Retinal pigment epithelial cell (primary cell): Measurements from ENCODE around the gene ZNF175.

Source experiments
- DNase-seq: peaks from one replicate; pipeline ENCODE4 v3.0.0-alpha.2; 2010; ENCODE audit warnings: low read depth
- H3K4me3 ChIP-seq: 2 replicates; pipeline ENCODE4 v1.5.1; 2011; ENCODE audit warnings: mild to moderate bottlenecking, low read length, control low read depth, moderate library complexity
- TF ChIP-seq, protein P1 (sequence below): conservative IDR thresholded peaks from 2 replicates; pipeline ENCODE4 v1.5.1; 2011; ENCODE audit warnings: low read depth, low read length, control low read depth, inconsistent platforms

Gene ZNF175

DNA sequence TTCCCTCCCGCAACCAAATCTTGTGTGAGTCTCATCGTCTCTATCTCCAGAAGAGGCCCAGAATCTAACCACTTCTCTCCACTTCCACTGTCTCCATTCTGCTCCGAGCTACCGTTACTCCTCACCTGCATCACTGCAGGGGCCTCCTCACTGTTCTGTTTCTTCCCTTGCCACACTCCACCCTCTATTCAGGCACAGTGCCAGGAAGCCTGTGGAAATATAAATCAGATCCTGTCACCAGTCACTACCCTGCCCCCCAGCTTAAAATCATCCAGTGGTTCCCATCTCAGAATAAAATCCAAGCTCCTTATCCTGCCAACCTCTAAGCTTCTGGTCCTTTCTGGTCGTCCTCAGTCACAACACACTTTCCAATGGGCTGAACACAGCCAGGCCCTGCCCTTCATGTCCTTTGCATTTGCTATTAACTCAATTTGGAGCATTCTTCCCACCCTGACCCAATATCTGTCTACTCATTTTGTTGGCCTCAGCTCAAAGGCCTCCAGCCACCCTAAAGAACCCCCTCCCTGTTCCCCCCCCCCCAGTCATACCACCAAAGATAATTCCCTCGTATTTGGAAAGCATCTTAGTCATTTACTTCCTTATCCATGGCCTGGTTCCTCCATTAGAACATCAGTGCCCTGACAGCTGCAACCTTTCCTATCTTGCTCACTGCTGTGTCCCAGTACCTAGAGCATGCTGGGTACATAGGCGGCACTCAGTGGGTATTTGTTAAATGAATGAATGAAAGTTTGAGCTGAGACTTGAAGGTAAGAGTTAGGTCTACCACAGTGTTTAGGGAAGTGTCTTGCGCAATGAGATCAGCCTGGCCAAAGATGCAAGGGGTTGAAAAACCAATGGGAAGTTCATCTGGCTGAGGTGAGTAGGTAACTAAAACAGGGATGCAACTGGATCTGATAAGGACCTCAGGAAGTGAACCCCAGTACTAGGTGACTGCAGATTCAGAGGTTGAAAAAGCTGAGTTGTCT, 24.4 kb downstream of the ZNF175 start:
- DNase-seq, result no peak
- TF ChIP-seq, protein P1, sequence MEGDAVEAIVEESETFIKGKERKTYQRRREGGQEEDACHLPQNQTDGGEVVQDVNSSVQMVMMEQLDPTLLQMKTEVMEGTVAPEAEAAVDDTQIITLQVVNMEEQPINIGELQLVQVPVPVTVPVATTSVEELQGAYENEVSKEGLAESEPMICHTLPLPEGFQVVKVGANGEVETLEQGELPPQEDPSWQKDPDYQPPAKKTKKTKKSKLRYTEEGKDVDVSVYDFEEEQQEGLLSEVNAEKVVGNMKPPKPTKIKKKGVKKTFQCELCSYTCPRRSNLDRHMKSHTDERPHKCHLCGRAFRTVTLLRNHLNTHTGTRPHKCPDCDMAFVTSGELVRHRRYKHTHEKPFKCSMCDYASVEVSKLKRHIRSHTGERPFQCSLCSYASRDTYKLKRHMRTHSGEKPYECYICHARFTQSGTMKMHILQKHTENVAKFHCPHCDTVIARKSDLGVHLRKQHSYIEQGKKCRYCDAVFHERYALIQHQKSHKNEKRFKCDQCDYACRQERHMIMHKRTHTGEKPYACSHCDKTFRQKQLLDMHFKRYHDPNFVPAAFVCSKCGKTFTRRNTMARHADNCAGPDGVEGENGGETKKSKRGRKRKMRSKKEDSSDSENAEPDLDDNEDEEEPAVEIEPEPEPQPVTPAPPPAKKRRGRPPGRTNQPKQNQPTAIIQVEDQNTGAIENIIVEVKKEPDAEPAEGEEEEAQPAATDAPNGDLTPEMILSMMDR, result no peak
- peak overlapping the region; percentile 58 for H3K4me3 ChIP-seq

DNA sequence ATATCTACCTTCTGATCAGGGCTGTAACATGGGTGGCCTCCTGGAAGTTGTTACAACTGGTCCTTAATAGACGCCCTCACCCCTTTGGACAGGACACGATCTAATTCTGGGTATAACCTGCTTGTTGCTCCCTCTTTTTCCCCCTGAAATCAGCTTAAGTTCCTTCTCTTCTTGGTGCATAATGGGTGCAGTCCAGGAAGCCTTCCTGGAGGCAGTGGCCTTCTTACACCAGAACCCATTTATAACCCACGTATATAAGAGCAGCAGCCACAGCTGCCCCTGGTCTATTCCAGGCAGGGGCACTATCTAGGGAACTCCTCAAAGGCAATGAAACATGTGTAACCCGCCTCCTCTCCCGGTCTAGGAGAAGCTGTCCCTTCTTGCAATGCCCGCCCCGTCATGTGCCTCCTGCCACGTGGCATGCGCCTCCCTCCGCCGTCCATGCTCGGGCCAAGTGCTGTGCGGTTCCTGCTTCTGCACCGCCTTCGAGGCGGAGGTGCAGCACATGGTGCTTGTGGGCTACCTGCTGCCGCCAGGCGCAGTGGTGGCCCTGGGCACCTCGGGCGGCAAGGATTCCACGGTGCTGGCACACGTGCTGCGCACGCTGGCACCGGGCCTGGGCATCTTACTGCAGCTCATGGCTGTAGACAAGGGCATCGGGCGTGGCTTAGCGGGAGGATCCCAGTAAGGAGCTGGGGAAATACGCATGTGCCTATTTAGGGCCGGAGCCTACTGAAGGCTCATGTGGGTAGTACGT, 27.3 kb downstream of the ZNF175 start:
- DNase-seq, result no peak
- TF ChIP-seq, protein P1, result no peak
- H3K4me3 ChIP-seq, result no peak overlapping the region

DNA sequence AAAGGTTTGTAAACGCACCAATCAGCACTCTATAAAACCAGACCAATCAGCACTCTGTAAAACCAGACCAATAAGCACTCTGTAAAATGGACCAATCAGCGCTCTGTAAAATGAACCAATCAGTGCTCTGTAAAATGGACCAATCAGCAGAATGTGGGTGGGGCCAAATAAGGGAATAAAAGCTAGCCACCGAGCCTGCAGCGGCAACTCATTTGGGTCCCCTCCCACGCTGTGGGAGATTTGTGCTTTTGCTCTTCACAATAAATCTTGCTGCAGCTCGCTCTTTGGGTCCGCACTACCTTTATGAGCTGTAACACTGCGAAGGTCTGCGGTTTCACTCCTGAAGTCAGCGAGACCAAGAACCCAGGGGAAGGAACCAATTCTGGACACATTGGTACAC, 28.0 kb downstream of the ZNF175 start:
- no peak overlapping the region for H3K4me3 ChIP-seq
- DNase-seq, result no peak
- TF ChIP-seq, protein P1, result no peak

DNA sequence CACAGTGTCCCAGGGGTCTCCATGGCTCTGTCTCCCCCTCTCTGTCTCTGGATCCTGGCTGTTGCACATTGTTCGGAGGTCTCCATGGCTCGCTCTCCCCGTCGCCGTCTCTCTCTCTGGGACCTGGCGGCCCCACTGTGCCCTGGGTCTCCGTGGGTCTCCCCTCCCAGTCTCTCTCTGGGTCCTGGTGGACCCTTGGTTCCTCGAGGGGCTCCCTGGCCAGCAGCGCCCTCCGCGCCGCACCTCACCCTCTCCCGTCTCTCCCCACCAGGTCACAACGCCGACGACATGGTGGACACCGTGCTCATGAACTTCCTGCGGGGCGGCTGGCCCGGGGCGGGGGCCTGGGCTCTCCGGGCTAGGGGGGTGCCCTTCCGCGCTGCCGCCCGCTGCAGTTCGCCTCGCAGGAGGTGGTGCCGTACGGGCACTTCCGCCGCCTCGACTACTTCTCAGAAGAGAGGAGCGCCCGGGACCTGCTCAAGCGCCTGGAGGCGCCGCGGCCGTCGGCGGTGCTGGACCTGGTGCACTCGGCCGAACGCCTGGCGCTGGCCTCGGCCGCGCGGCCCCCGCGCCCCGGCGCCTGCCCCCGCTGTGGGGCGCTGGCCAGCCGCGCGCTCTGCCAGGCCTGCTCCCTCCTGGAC, 30.0 kb downstream of the ZNF175 start:
- TF ChIP-seq, protein P1, result no peak
- no peak for DNase-seq
- no peak overlapping the region for H3K4me3 ChIP-seq

DNA sequence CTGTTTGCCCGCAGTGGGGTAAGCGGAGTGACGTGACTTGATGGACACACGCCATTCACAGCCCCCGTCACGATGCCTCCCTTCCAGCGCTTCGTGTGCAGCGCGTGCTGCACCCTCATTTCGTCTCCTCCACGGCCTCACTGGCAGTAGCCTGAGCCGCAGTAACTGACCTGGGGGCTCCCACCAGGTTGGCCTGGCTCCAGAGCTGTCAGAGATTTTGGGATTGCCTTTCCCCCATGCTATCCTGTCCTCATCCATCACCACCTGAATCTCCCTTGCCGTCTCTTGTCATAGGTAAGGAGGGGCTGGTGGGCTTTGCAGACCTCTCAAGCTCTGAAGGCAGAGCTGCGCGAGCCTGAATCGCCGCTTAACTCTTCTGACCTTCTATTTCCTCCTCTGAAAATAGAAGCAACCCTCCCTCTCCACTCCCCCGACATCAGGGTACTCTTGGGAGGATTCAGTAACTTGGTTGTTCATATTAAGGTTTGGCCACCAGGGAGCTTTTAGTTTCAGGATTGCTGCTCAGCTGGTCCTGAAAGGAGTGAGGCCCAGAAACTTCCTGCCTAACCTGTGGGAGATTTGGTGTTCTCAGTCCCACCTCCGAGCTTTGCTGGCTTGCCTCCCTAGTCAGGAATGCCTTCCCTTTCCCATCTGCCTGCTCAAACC, 31.2 kb downstream of the ZNF175 start:
- H3K4me3 ChIP-seq, result no peak overlapping the region
- TF ChIP-seq, protein P1, result no peak
- no peak for DNase-seq

DNA sequence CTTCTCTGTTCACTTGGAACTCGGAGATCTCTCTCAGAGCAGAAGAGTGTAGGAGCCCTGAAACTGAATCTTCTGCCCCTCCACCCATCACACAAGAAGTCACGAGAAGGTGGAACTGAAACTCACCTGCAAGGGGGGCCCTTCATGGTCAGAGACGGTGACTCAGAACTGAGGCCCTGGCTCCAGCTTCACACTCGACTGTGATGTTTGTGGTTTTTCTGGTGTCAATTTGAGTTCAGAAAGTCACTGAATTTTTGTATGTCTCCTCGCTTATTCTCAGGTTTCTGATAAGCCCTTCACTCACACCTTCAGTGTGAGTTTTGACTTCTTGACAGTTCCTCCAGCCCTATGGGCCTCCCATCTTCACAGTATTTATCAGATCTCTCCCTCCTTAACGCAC, 36.0 kb downstream of the ZNF175 start:
- no peak for DNase-seq
- TF ChIP-seq, protein P1, result no peak
- H3K4me3 ChIP-seq, result no peak overlapping the region
